NCI-H2196 treated with DMSO at 0.1 percent for 48 hours (cell line): ENCODE results near the gene ATP5PD.

Source experiments
- DNase-seq: peaks from one replicate; lab custom pipeline; 2025; ENCODE audit not compliant: unreplicated experiment; lab: John Stamatoyannopoulos, UW

The ATP5PD gene

GRCh38 chr17:75046407-75047289 lies at the start of gene ATP5PD, which contains the start of gene KCTD2:
ATP5PD (minus strand) TSS chr17:75046969; CDS start chr17:75042650, 4,319 bp downstream.
KCTD2 (plus strand) TSS chr17:75047225; CDS start chr17:75047251, 26 bp downstream.
- DNase-seq, result peak; percentile 95

- no peak for DNase-seq
Observed at GRCh38 chr17:75096082-75096625, 49.4 kb upstream of the ATP5PD start.

GRCh38 chr17:75094871-75095399 lies 48.2 kb upstream of the ATP5PD start:
- DNase-seq, result no peak

- DNase-seq, result no peak
Observed at GRCh38 chr17:75093548-75094158, 46.9 kb upstream of the ATP5PD start.

DNA sequence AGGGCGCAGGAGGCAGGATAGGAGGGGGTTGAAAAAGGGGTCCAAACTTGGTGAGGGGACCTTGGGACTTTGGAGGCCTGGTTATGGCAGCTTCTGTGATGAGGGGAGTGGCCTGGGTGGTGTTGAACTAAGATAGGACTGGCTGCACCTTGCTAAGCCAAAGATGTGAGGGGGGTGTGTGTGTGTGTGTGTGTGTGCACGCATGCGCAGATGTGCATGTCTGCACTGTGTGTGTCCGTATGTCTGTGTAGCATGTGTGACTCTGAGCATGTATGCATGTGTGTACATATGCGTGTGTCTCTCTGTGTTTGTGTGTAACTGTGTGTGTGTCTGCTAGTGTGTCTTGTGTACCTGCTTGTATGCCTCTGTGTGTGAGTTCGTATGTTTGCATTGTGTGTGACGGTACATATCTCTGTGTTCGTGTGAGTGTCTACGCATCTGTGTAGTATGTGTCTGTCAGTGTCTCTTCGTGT lies 45.1 kb upstream of the ATP5PD start:
- no peak for DNase-seq

DNA sequence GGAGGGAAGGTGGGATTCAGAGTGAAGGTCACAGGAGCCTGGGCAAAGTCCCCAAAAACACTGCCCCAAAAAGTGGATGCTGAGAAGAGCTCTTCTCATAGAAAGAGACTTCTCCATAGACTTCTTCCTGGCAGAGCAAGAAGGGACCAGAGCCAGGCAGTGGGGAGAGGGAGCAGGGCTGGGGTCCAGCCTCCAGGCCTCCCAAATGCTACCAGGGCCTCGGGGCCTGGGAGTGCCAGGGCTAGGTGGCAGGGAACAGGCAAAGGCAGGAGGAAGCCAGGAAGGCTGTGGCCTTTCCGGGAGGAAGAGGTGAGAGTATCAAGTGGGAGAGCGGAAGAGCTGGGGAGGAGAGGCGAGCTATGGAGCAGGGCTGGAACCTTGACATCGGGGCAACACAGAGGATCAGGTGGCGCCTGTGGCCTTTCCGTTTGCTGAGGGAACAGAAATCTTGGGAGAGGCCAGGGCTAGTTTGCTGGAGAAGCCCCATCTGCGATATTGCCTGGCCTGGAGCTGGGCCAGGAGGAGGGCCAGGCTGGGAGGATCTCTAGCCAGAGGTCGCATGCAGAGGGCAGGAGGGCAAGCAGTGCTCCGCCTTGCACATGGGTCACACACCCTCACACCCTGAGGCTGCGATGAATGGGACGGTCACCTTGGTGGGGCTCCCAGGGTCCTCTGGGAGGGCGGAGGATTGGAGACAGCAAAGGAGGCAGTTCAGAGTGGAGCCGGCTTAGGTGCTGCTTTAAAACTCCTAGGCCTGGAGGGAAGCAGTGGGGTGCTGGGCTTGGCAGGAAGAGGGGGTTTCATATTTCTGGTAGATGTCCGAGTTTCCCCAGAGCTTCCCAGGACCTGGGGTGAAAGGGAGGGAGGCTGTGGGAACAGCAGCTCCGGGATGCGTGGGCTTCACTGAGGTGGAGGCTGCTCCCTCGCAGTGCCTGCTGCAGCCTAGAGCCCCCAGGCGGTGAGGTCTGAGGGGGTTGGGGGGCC lies 44.4 kb upstream of the ATP5PD start:
- DNase-seq, result no peak

GRCh38 chr17:75088465-75089417 lies 42.0 kb upstream of the ATP5PD start:
- DNase-seq, result no peak

GRCh38 chr17:75087558-75088453 lies 41.0 kb upstream of the ATP5PD start, which contains the start of gene SLC16A5:
SLC16A5 (plus strand) TSS chr17:75087954; CDS start chr17:75093637, 5,683 bp downstream.
- no peak for DNase-seq

GRCh38 chr17:75087182-75087557 lies 40.4 kb upstream of the ATP5PD start:
- no peak for DNase-seq

GRCh38 chr17:75086496-75087181 lies 39.9 kb upstream of the ATP5PD start:
- no peak for DNase-seq

- DNase-seq, result no peak
Observed at GRCh38 chr17:75084039-75084660, 37.4 kb upstream of the ATP5PD start.

- no peak for DNase-seq
Observed at GRCh38 chr17:75082683-75083082, 35.9 kb upstream of the ATP5PD start.

DNA sequence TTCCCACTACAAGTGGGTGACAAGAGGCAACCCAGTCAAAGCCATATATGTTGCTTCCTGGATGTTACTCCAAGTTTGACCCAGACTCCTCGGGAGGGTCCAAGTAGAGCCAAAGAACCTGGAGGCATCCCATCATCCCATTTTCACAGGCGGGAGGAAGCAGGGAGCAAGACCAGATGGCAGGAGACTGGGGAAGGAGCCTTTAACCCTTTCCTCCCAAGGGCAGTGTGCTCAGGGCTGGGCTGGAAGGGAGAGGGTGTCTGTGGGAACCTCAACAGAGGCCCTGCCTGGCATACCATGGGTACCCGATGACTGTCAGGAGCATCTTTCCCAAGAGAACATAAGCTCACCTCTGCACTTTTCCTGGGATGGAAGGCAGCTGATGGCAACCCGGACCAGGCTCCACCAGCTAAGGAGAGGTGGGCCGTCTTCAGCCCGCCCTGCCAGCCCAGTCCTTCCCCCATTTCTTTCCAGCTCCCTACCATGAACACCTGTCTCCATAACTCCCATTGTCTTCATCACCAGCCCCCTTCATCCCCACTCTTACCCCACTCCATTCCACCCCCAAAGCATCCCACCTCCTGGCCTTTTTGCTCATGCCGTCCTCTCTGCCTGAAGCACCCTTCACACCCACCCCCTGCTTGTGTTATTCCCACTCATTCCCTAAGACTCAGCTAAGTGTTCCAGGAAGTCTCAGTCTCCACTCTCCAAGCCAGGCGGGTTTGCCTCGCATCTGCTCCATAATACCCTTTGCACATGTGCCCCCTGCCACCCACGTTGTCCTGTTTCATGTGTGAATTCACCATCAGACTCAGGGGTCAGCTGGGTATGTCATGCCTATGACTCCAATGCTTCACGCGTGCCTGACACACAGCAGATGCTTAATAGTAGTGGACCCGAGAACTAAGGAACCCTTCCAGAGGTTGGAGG lies 35.1 kb upstream of the ATP5PD start:
- DNase-seq, result no peak

- DNase-seq, result no peak
Observed at GRCh38 chr17:75079023-75079373, 32.2 kb upstream of the ATP5PD start.

DNA sequence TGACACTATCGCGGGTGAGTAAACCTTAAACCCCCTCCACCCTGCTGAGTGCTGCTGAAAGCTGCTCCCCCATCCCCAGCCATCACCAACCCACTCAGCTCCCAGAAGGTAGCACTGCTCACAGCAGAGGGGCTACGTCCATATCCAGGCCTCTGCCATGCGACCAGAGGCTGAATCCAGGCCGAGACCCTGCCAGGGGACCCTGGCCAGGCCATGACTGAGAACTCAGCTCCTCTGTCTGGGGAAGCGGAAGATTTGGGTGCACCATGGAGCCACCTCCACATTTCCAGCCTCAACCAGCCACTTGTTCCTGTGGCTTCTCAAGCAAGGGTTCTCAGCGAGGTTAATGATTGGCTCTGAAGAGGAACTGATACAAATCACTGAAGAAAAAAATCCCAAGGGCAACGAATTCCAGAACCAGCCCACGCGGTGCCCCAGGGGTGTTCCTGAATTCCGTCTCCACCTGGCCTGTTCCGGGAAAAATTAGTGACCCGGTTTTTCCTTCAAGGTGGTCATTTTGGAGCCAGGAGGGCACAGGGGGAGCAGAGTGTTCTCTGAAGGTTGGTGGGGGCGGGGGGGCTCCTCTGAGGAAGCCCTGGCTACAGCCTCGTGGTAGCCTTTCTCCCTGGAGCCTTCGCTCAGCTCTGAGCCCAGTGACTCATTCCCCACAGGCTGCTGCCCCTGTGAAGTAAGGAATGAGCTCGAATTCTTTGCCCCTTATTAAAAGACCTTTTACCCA lies 31.7 kb upstream of the ATP5PD start:
- no peak for DNase-seq
